HEK293T (cell line): ENCODE measurements around the gene PTGR3.

Experiments
- CTCF ChIA-PET: fragments of 350-600 bp; formaldehyde crosslinking; extraction: SDS; loops from one replicate; lab custom pipeline; 2021; ENCODE audit warnings: antibody characterized with exemption, inconsistent platforms; lab: Yijun Ruan, JAX
- POLR2A ChIA-PET: fragments of 350-600 bp; formaldehyde crosslinking; extraction: SDS; loops from one replicate; lab custom pipeline; 2020; ENCODE audit warnings: antibody characterized with exemption, inconsistent platforms; lab: Yijun Ruan, JAX
- DNase-seq: peaks from one replicate; pipeline ENCODE4 v3.0.0; 2012; ENCODE audit warnings: mixed read lengths; ENCODE audit errors: extremely low spot score
- ARNT ChIP-seq: fragments of 450-650 bp; IDR thresholded peaks from 2 replicates; pipeline ENCODE4 v1.6.1; 2017; ENCODE audit warnings: mild to moderate bottlenecking
- BHLHE40 ChIP-seq: fragments of 450-650 bp; IDR thresholded peaks from 2 replicates; pipeline ENCODE4 v1.6.1; 2016; ENCODE audit warnings: mild to moderate bottlenecking, moderate library complexity, borderline replicate concordance
- CTBP1 ChIP-seq: fragments of 450-650 bp; IDR thresholded peaks from 2 replicates; pipeline ENCODE4 v1.6.1; 2016; ENCODE audit warnings: borderline replicate concordance
- ELF4 ChIP-seq: fragments of 450-650 bp; IDR thresholded peaks from 2 replicates; pipeline ENCODE4 v1.6.1; 2017; ENCODE audit warnings: antibody characterized with exemption
- FOXA1 ChIP-seq: fragments of 450-650 bp; IDR thresholded peaks from 2 replicates; pipeline ENCODE4 v1.6.1; 2016; ENCODE audit warnings: mild to moderate bottlenecking
- FOXK2 ChIP-seq: fragments of 450-650 bp; IDR thresholded peaks from 2 replicates; pipeline ENCODE4 v1.6.1; 2016; ENCODE audit warnings: mild to moderate bottlenecking
- HDGF ChIP-seq: fragments of 450-650 bp; IDR thresholded peaks from 2 replicates; pipeline ENCODE4 v1.6.1; 2017; ENCODE audit warnings: antibody characterized with exemption, borderline replicate concordance
- L3MBTL2 ChIP-seq: fragments of 450-650 bp; conservative IDR thresholded peaks from 2 replicates; pipeline ENCODE4 v1.6.1; 2016; ENCODE audit warnings: mild to moderate bottlenecking
- LEF1 ChIP-seq: fragments of 450-650 bp; IDR thresholded peaks from 2 replicates; pipeline ENCODE4 v1.6.1; 2017; ENCODE audit warnings: mild to moderate bottlenecking, borderline replicate concordance
- NFRKB ChIP-seq: fragments of 450-650 bp; IDR thresholded peaks from 2 replicates; pipeline ENCODE4 v1.6.1; 2016; ENCODE audit warnings: mild to moderate bottlenecking, moderate library complexity
- SP1 ChIP-seq: fragments of 450-650 bp; IDR thresholded peaks from 2 replicates; pipeline ENCODE4 v1.6.1; 2017
- SUZ12 ChIP-seq: fragments of 450-650 bp; IDR thresholded peaks from 2 replicates; pipeline ENCODE4 v1.6.1; 2016; ENCODE audit warnings: mild to moderate bottlenecking
- TARDBP ChIP-seq: fragments of 450-650 bp; IDR thresholded peaks from 2 replicates; pipeline ENCODE4 v1.6.1; 2016
- ZNF384 ChIP-seq: fragments of 450-650 bp; IDR thresholded peaks from 2 replicates; pipeline ENCODE4 v1.6.1; 2016
- TF ChIP-seq, protein P1 (sequence below): fragments of 450-650 bp; IDR thresholded peaks from 2 replicates; pipeline ENCODE4 v1.6.1; 2016

PTGR3 gene

DNA sequence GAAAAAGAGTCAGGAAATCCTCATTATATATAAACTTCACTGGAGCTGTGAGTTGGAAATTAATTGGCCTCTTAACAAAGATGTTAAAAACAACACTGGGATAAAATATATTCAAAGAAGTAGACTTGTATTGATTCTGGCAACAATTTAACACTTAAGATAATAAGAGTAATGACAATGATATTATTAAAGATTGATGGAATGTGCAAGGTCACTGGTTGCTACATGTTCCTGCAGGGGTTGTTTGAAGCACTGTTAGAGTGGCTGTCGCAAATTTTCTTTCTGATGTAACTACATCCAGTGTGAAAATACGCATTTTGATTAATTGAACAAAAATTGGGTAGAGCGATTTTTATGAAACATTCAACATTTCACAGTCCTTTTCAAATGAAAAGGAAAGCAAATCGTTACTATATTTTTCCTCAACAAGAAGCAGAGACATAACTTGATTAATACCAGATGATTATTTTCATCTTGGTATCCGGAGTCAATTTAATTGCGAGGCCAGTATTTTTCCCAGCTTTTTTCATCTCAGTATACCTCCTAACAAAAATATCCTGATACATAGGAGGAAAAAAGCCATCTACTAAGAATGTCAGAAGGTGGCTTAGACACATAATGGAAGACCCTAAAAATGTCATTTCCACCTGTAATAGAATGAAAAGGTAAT is 6.1 kb downstream of the PTGR3 start:
- ChIA-PET CTCF (no interaction called here), POLR2A (no interaction called here)
- no peak for DNase-seq
- TF ChIP-seq CTBP1: no peak
- TF ChIP-seq LEF1: no peak
- TF ChIP-seq HDGF: no peak
- TF ChIP-seq FOXK2: no peak
- TF ChIP-seq SP1: no peak

DNA sequence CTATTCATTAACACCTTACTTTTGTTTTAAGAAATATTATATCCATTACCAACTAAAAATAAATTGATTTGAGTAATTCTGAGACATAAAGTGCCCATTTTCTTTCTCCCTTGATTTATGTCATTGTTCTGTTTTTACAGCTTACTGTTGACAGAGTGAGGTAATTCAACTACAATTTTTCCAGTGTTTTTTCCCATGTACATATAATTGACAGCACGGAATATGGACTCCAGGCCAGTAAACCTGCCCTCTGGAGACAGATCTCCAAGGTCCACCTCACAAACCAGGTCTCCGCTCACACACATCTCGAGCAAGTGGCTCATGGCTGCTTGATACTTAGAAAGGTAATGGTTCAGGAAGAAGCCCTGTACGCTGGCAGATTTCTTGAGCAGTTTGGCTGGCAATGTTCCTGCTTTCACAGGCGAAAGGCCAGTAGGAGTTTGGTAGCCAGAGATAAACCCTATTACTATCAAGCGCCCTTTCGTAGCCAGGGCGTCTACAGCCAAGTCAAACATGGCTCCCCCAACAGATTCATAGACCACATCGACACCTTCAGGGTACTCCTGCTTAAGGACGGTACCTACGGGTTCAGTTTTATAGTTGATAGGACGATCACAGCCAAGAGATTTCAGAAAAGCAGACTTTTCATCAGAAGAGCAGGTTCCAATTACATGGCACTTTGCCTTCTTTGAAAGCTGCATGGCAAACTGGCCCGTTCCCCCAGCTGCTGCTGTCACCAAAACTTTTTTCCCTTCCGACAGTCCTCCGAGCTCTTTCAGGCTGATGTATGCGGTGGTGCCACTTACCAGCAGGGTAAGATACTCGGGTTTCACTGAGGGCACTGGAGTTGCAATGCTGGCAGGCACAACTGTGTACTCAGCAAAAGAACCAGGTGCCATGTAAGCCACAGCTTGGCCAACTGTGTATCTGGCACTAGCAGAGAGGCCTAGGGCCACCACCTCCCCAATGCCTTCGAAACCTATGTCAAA is 7.4 kb downstream of the PTGR3 start:
- ChIA-PET CTCF (no interaction called here), POLR2A (no interaction called here)
- TF ChIP-seq ELF4: no peak
- TF ChIP-seq, protein P1, sequence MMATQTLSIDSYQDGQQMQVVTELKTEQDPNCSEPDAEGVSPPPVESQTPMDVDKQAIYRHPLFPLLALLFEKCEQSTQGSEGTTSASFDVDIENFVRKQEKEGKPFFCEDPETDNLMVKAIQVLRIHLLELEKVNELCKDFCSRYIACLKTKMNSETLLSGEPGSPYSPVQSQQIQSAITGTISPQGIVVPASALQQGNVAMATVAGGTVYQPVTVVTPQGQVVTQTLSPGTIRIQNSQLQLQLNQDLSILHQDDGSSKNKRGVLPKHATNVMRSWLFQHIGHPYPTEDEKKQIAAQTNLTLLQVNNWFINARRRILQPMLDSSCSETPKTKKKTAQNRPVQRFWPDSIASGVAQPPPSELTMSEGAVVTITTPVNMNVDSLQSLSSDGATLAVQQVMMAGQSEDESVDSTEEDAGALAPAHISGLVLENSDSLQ: peak; percentile 74
- DNase-seq: no peak

DNA sequence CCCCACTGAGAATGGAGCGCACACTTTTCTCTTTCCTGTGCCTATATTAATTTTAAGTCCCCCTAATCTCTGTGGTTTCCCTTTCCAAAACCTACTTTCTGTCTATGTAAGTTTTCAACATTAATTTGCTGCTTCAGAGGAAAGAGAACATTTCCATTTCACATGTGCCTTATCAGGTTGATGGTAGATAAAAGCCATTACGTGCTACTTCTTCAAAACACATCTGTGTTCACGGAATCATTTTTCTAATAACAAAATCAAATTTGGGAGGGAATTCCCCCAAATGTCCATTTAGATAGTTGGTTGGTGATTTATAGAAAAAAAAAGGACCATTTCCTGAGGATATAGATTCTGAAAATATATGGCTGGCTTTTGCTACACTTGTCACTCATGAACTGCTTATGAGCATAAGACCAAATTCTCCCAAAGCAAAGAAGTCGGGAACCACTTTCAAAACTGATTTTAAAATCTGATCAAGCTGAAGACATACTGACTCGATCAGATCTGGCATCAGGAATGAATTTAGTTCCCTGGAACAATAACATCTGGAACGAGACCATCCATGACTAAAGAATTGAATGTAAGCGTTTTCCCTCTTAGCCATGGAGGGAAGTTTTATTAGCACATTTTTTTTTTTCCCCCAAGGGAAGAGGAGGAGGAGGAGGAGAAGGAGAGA is 8.2 kb downstream of the PTGR3 start:
- TF ChIP-seq L3MBTL2: no peak
- no peak for TF ChIP-seq HDGF
- TF ChIP-seq, protein P1: no peak
- TF ChIP-seq ZNF384: no peak
- no peak for TF ChIP-seq CTBP1
- TF ChIP-seq FOXK2: no peak
- TF ChIP-seq LEF1: no peak
- TF ChIP-seq SUZ12: no peak
- TF ChIP-seq TARDBP: no peak
- ChIA-PET POLR2A (no interaction called here), CTCF (interaction anchor here (0.6 kb wide), 1 partner anchor 131 kb away, joined by 7 read pairs; no protein-coding TSS in a partner anchor)
- no peak for DNase-seq

DNA sequence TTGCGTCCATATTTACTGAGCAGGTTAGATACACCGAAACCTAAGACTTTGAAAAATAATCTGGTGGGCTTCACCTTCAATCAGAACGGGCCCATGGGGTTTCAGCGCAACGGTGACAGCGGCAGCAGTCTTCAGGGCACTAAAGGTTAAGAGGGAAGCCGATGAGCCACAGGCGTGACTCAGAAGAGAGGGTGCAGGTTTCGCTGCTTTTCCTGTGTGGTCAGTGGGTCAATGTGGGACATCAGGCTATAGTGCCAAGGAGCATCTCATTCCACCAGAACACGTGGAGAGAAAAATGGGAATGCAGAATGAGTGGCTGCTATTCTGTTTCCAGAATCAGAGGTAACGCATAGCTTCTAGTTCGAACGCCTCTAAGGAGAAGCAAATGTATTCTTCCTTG is 8.9 kb downstream of the PTGR3 start:
- TF ChIP-seq FOXA1: no peak
- TF ChIP-seq ELF4: no peak
- TF ChIP-seq HDGF: no peak
- no peak for TF ChIP-seq L3MBTL2
- TF ChIP-seq BHLHE40: no peak
- TF ChIP-seq SP1: no peak
- no peak for TF ChIP-seq LEF1
- TF ChIP-seq, protein P1: no peak
- TF ChIP-seq NFRKB: no peak
- no peak for TF ChIP-seq CTBP1
- no peak for TF ChIP-seq SUZ12
- TF ChIP-seq ARNT: no peak
- TF ChIP-seq ZNF384: no peak
- DNase-seq: no peak
- POLR2A ChIA-PET: no interaction called here
- CTCF ChIA-PET: interaction anchor here (0.6 kb wide), 1 partner anchor 131 kb away, joined by 7 read pairs; no protein-coding TSS in a partner anchor

DNA sequence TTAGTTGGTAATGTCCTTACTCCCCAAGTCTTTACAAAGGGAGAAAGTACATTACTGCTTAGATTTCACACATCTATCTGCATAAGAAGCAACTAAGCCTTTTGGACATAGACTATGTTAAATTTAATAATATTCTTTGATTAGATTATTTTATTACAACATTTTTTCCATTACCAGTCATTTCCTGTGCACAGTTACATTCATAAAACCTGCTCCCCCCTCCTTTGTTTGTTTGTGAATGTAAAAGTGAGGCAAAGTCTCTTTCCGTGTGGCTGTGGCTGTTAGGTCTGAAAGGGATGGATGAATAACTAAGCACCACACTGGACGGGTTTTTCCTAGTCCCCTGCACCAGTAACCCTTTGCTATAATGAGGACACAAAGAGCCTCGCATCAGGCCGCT is 9.6 kb downstream of the PTGR3 start:
- POLR2A ChIA-PET: no interaction called here
- no peak for DNase-seq
- CTCF ChIA-PET: no interaction called here
- TF ChIP-seq L3MBTL2 (no peak), CTBP1 (no peak), FOXA1 (no peak), HDGF (no peak), LEF1 (no peak), ELF4 (no peak), ZNF384 (no peak), TARDBP (no peak), BHLHE40 (no peak)
- TF ChIP-seq, protein P1: no peak
